ENCODE measurements around the gene TRIM73. TPM values are rescaled to one million over a fixed set of nuclear protein-coding genes. Genes with fewer than 3 reads are reported as not detected.
"Not testable (repeated sequence)": the region's sequence is repeated elsewhere in the genome, so short reads cannot be mapped to it uniquely, and the experiment has no call there.

Gene TRIM73
- total RNA-seq, 4 donors from 2014 or later = 0.04 to 1.1 (median 0.33) TPM

- in situ Hi-C loops (cut with MboI; ENCODE audit: low sequenced_read_pairs in 4 of 4); DNase-seq: not testable (repeated sequence)
- TF ChIP-seq POLR2A (IDR thresholded peaks at IDR 0.05) (peak; percentile 67 to 75), CTCF (IDR thresholded peaks at IDR 0.05 in 4 of 5, conservative IDR thresholded peaks at IDR 0.05 in 1 of 5) (peak in 1 of 5 experiments; percentile 28)
Observed at GRCh38 chr7:75442465-75443111, 47.2 kb downstream of the TRIM73 start.

GRCh38 chr7:75449946-75450345 lies 54.5 kb downstream of the TRIM73 start:
- H3K4me1 ChIP-seq; in situ Hi-C loops (cut with MboI; ENCODE audit: low sequenced_read_pairs in 4 of 4); intact Hi-C loops (cut with DNase I; ENCODE audit: low total_unique reads); H3K27me3 ChIP-seq; ATAC-seq; H3K4me3 ChIP-seq; H3K9me3 ChIP-seq; H3K36me3 ChIP-seq; DNase-seq; H3K27ac ChIP-seq: not testable (repeated sequence)

More at GRCh38 chr7:75442465-75443111, 47.2 kb downstream of the TRIM73 start:
- Histone ChIP-seq H3K27ac (peak overlapping the region; percentile 86 to 88 (median 87)), H3K4me3 (peak overlapping the region; percentile 73 to 82 (median 76)), H3K36me3 (peaks cover 0 to 26% of the 10 kb centered on the region in 2 donors)
- intact Hi-C loops (cut with DNase I; ENCODE audit: low total_unique reads); H3K9me3 ChIP-seq; H3K4me1 ChIP-seq; H3K27me3 ChIP-seq: not testable (repeated sequence)
- peak; percentile 96 to 97 for ATAC-seq

- H3K4me3 ChIP-seq; H3K4me1 ChIP-seq; H3K9me3 ChIP-seq; DNase-seq; H3K27me3 ChIP-seq; H3K27ac ChIP-seq; H3K36me3 ChIP-seq; intact Hi-C loops (cut with DNase I; ENCODE audit: low total_unique reads); in situ Hi-C loops (cut with MboI; ENCODE audit: low sequenced_read_pairs in 4 of 4): not testable (repeated sequence)
- TF ChIP-seq CTCF (IDR thresholded peaks at IDR 0.05 in 4 of 5, conservative IDR thresholded peaks at IDR 0.05 in 1 of 5) = peak in 2 of 5 experiments; percentile 34 to 46
- peak; percentile 68 to 76 for ATAC-seq
Observed at GRCh38 chr7:75452494-75452955, 57.1 kb downstream of the TRIM73 start.

Other genes starting within 250 kb of the TRIM73 start
- 1 to 10 TPM; 6.6 to 7.9 (median 7.4) TPM for gene POM121C, start 90.7 kb downstream of the TRIM73 start, total RNA-seq
- not detected for gene SPDYE5, start 96.7 kb downstream of the TRIM73 start, total RNA-seq